Neuronal stem cell (in vitro differentiated cells): ENCODE results near the gene APBB1. TPM values are rescaled to one million over a fixed set of nuclear protein-coding genes. Genes with fewer than 3 reads are reported as not detected.
A peak's percentile ranks its signal among the peaks of the same experiment; 100 is the strongest.

Experiments
- DNase-seq: peaks from one replicate; pipeline ENCODE4 v3.0.0-alpha.2; 2013; ENCODE audit warnings: low spot score
- H2AFZ ChIP-seq: one replicate; pipeline ENCODE4 v1.6.1; 2013; ENCODE audit warnings: mild to moderate bottlenecking, low read length, inconsistent platforms
- H2AK5ac ChIP-seq: 2 replicates; pipeline ENCODE4 v1.6.1; 2013; ENCODE audit warnings: low read depth, mild to moderate bottlenecking, inconsistent platforms, low read length, moderate library complexity, mixed read lengths
- H2BK120ac ChIP-seq: 2 replicates; pipeline ENCODE4 v1.6.1; 2013; ENCODE audit warnings: low read depth, mild to moderate bottlenecking, inconsistent platforms, low read length, moderate library complexity, mixed read lengths
- H2BK12ac ChIP-seq: one replicate; pipeline ENCODE4 v1.6.1; 2013; ENCODE audit warnings: low read length, inconsistent platforms
- H2BK15ac ChIP-seq: 2 replicates; pipeline ENCODE4 v1.6.1; 2013; ENCODE audit warnings: mild to moderate bottlenecking, low read length, inconsistent platforms, mixed read lengths
- H2BK5ac ChIP-seq: one replicate; pipeline ENCODE4 v1.6.1; 2013; ENCODE audit warnings: inconsistent platforms, mild to moderate bottlenecking, low read length, moderate library complexity
- H3K14ac ChIP-seq: one replicate; pipeline ENCODE4 v1.6.1; 2013; ENCODE audit warnings: low read length, inconsistent platforms
- H3K18ac ChIP-seq: 2 replicates; pipeline ENCODE4 v1.6.1; 2013; ENCODE audit warnings: low read length, inconsistent platforms
- H3K23ac ChIP-seq: 2 replicates; pipeline ENCODE4 v1.6.1; 2013; ENCODE audit warnings: low read depth, mild to moderate bottlenecking, mixed read lengths, low read length, inconsistent platforms; ENCODE audit not compliant: poor library complexity
- H3K27ac ChIP-seq: replicated peaks from 3 replicates; pipeline ENCODE4 v1.5.1; 2013; ENCODE audit warnings: low read length, inconsistent platforms
- H3K27me3 ChIP-seq, 3 experiments: 2 replicates each; pipeline ENCODE4 v1.6.1; 2013; ENCODE audit warnings: low read length in 3 of 3, mild to moderate bottlenecking in 2 of 3, inconsistent platforms in 1 of 3, low read depth in 1 of 3, mixed read lengths in 1 of 3, moderate library complexity in 1 of 3; ENCODE audit not compliant: control insufficient read depth in 3 of 3, insufficient read depth in 3 of 3
- H3K36me3 ChIP-seq, 2 donors: replicated peaks in 1 of 2; 2 replicates each; pipeline ENCODE4 v1.6.1; 2013; ENCODE audit warnings: low read length in 2 of 2; ENCODE audit not compliant: control insufficient read depth in 2 of 2, insufficient read depth in 2 of 2
- H3K4ac ChIP-seq: 2 replicates; pipeline ENCODE4 v1.6.1; 2013; ENCODE audit warnings: inconsistent platforms, mild to moderate bottlenecking, low read length, moderate library complexity
- H3K4me1 ChIP-seq, 2 donors: 1 replicate in 1 of 2; 2 replicates in 1 of 2; pipeline ENCODE4 v1.6.1; 2013; ENCODE audit warnings: low read length in 2 of 2, low read depth in 1 of 2; ENCODE audit not compliant: control insufficient read depth in 2 of 2, insufficient read depth in 1 of 2
- H3K4me2 ChIP-seq: one replicate; pipeline ENCODE4 v1.6.1; 2013; ENCODE audit warnings: mild to moderate bottlenecking, low read length, inconsistent platforms; ENCODE audit not compliant: insufficient read depth, poor library complexity, severe bottlenecking
- H3K4me3 ChIP-seq, 2 donors: 2 replicates each; pipeline ENCODE4 v1.5.1; 2013; ENCODE audit warnings: low read length in 2 of 2, mild to moderate bottlenecking in 2 of 2, inconsistent platforms in 1 of 2, moderate library complexity in 1 of 2
- H3K79me1 ChIP-seq: one replicate; pipeline ENCODE4 v1.6.1; 2013; ENCODE audit warnings: low read depth, mild to moderate bottlenecking, inconsistent platforms, low read length, moderate library complexity
- H3K9ac ChIP-seq: one replicate; pipeline ENCODE4 v1.6.1; 2013; ENCODE audit warnings: mild to moderate bottlenecking, low read depth, low read length, inconsistent platforms; ENCODE audit not compliant: poor library complexity
- H3K9me3 ChIP-seq, 2 donors: replicated peaks in 1 of 2; 2 replicates each; pipeline versions ENCODE3 to v1.6.1; 2013; ENCODE audit warnings: low read length in 2 of 2, mild to moderate bottlenecking in 2 of 2, inconsistent platforms in 1 of 2, low read depth in 1 of 2, mixed read lengths in 1 of 2, moderate library complexity in 1 of 2; ENCODE audit not compliant: control insufficient read depth in 2 of 2, insufficient read depth in 1 of 2
- H4K8ac ChIP-seq: one replicate; pipeline ENCODE4 v1.6.1; 2013; ENCODE audit warnings: low read depth, mild to moderate bottlenecking, inconsistent platforms, low read length, moderate library complexity
- H4K91ac ChIP-seq: one replicate; pipeline ENCODE4 v1.6.1; 2013; ENCODE audit warnings: low read length, low read depth, mild to moderate bottlenecking, inconsistent platforms; ENCODE audit not compliant: poor library complexity
- WGBS, 2 donors: extraction: QIAGEN DNeasy Blood & Tissue Kit; methylation state at CpG; one replicate each; pipeline ENCODE4 v1.1.7; 2013; ENCODE audit warnings: missing lambda C conversion rate in 2 of 2, mixed read lengths in 1 of 2; ENCODE audit not compliant: insufficient read length in 2 of 2, insufficient replicate concordance in 1 of 2; ENCODE audit errors: extremely low coverage in 2 of 2; 5-methylcytosine and 5-hydroxymethylcytosine counted together
- polyA plus RNA-seq, 2 experiments: library from polyadenylated mRNA; stranded (reverse); fragments of 200-250 nt; gene quantifications; one replicate each; pipeline ENCODE4 v1.2.3, GENCODE V29; 2013

The APBB1 gene
- 47.1 TPM for polyA plus RNA-seq (2013, experiment 1 of 2)
- polyA plus RNA-seq (2013, experiment 2 of 2) = 45.6 TPM

DNA sequence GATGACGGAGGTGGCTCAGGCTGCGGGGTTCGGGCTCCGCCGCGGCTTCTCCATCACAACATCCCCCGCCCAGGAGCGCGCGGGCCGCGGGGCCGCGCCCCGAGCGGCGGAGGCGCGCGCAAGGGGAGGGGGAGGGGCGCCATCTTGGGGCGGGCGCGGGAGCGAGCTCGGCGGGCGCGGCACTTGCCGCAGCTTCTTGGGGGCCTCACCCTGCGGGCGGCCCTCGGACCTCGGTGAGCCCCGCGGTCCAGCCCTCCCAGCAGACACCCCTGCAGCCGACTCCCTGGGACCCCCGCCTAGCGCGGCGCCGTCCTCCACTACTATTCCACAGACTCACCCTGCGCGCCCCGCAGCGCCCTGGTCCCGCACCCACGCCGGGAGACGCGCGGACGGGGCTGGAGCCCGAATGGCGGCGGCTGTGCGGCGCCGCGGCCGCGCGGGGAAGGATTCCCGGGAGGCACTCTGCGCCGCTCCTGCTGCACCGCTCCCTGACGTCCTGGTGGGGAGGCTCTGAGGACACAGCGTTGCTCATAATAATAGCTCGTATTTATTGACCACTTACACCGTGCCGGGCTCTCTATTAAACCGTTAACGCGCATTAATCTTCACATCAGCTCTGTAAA, at the start of gene APBB1:
Gene APBB1, minus strand, starts transcription at position 86 of the 623 bp plus-strand sequence. CDS start 7,747 bp downstream, outside the sequence.
- H3K36me3 ChIP-seq = no peaks in the 10 kb centered on the region
- H2BK15ac ChIP-seq = peak within 1 kb of the TSS; percentile 91
- no peak within 1 kb of the TSS for H3K27ac ChIP-seq
- H3K9me3 ChIP-seq = no peaks in the 10 kb centered on the region
- peak within 1 kb of the TSS; percentile 30 for H2AK5ac ChIP-seq
- DNase-seq = peak; percentile 75
- H2AFZ ChIP-seq = peak within 1 kb of the TSS; percentile 100
- no peak within 1 kb of the TSS for H2BK12ac ChIP-seq
- peaks cover 3 to 7% of the 10 kb centered on the region in 2 donors for H3K4me1 ChIP-seq
- peaks cover 0 to 2% (median 0%) of the 10 kb centered on the region in 3 experiments for H3K27me3 ChIP-seq
- peak within 1 kb of the TSS; percentile 23 for H4K8ac ChIP-seq
- peak within 1 kb of the TSS; percentile 90 to 97 for H3K4me3 ChIP-seq
- H4K91ac ChIP-seq = no peak within 1 kb of the TSS
- WGBS, 2 donors = no CpG with 5 or more reads among the region's 75 CpGs
- peak within 1 kb of the TSS; percentile 93 for H3K9ac ChIP-seq
- H3K4me2 ChIP-seq = peak within 1 kb of the TSS; percentile 72
- peaks cover 6% of the 10 kb centered on the region for H3K79me1 ChIP-seq
- no peak within 1 kb of the TSS for H3K14ac ChIP-seq
- H2BK120ac ChIP-seq = peak within 1 kb of the TSS; percentile 69
- H3K18ac ChIP-seq = peak within 1 kb of the TSS; percentile 99
- H3K23ac ChIP-seq = peak within 1 kb of the TSS; percentile 82
- peak within 1 kb of the TSS; percentile 96 for H2BK5ac ChIP-seq
- H3K4ac ChIP-seq = peak within 1 kb of the TSS; percentile 71

DNA sequence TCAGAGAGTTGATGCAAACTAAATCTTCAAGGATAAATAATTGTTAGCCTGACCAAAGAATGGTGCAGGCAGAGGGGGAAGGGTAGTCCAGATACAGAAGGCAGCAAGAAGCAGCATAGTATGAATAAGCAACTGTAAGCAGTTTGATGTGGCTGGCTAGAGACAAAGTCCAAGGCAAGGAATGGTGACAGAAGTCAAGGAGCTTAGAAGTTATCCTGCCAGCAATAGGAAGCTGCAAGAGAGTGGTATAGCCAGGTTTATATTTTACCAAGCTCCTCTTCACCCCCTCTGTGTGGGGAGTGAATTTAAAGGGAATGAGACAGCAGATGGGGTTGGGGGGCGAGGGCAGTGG, 40.2 kb upstream of the APBB1 start:
- peaks cover 29 to 61% of the 10 kb centered on the region in 2 donors for H3K36me3 ChIP-seq

DNA sequence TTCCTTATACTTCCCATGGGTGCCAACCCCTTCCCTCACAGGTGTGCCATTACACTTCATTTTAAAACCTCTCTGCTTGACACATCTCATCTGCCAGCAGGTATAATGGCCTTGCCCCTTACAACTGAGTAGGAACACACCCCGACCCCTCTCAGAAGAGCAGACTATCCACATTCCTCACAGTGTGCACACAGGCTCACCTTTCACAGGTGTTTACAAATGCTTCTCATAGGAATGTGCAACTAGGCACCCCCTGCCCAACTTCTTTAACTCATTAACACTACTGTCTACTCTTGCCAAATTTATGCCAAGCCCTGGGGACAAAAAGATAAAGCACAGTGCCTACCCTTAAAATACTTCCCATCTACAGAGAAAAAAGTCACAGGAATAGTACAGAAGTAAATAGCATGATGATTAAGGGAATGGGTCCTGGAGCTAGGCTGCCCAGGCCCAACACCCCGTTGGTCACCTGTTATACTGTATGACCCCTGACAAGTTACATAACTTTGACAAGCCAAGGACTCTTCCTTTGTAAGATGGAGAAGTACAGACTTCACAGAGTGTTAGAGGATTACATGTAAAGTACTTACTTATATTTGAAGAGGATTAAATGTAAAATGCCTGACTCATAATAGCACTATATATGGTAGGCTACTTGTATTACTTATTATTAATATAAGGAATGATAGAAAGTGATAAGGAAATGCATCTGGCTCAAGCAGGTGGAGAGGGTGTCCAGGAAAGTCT, 39.6 kb upstream of the APBB1 start:
- Histone ChIP-seq H3K27ac (no peak overlapping the region), H3K36me3 (peaks cover 29 to 55% of the 10 kb centered on the region in 2 donors)
- whole genome bisulfite sequencing, 2 donors = no CpG with 5 or more reads among the region's 2 CpGs

More for the DNA sequence above, 40.2 kb upstream of the APBB1 start:
- Histone ChIP-seq H3K27ac (no peak overlapping the region), H3K79me1 (peaks cover 3% of the 10 kb centered on the region), H4K8ac (no peak overlapping the region), H3K4me2 (no peak overlapping the region), H3K9ac (no peak overlapping the region), H2BK15ac (no peak overlapping the region), H4K91ac (no peak overlapping the region), H2BK120ac (no peak overlapping the region), H3K4me1 (no peaks in the 10 kb centered on the region), H3K4me3 (no peak overlapping the region), H3K9me3 (no peaks in the 10 kb centered on the region), H3K27me3 (no peaks in the 10 kb centered on the region), H3K4ac (no peak overlapping the region), H2BK12ac (no peak overlapping the region), H2AFZ (no peak overlapping the region), H2AK5ac (no peak overlapping the region), H2BK5ac (no peak overlapping the region), H3K18ac (no peak overlapping the region), H3K14ac (no peak overlapping the region), H3K23ac (no peak overlapping the region)
- DNase-seq = no peak
- no CpG with 5 or more reads among the region's 1 CpG for WGBS, 2 donors

More for the DNA sequence above, 39.6 kb upstream of the APBB1 start:
- no peak overlapping the region for H3K4me2 ChIP-seq
- H4K8ac ChIP-seq = no peak overlapping the region
- no peak for DNase-seq
- H3K9me3 ChIP-seq = no peaks in the 10 kb centered on the region
- H3K4me3 ChIP-seq = no peak overlapping the region
- H3K4me1 ChIP-seq = no peaks in the 10 kb centered on the region
- no peak overlapping the region for H2AFZ ChIP-seq
- H2BK12ac ChIP-seq = no peak overlapping the region
- H3K23ac ChIP-seq = no peak overlapping the region
- H2BK120ac ChIP-seq = no peak overlapping the region
- no peak overlapping the region for H4K91ac ChIP-seq
- no peak overlapping the region for H3K18ac ChIP-seq
- no peak overlapping the region for H3K9ac ChIP-seq
- no peak overlapping the region for H3K4ac ChIP-seq
- peaks cover 3% of the 10 kb centered on the region for H3K79me1 ChIP-seq
- no peaks in the 10 kb centered on the region for H3K27me3 ChIP-seq
- no peak overlapping the region for H2AK5ac ChIP-seq
- no peak overlapping the region for H2BK15ac ChIP-seq
- no peak overlapping the region for H2BK5ac ChIP-seq
- no peak overlapping the region for H3K14ac ChIP-seq
